H7 (cell line): ENCODE data around the gene GNAI1. TPM values are rescaled to one million over a fixed set of nuclear protein-coding genes. Genes with fewer than 3 reads are reported as not detected.

Experiments
- DNase-seq: peaks from one replicate; pipeline ENCODE4 v3.0.0; 2012
- H3K27me3 ChIP-seq: 2 replicates; pipeline ENCODE4 v1.6.0; 2011; ENCODE audit warnings: mild to moderate bottlenecking, low read length; ENCODE audit not compliant: control insufficient read depth, insufficient read depth
- H3K36me3 ChIP-seq: replicated peaks from 2 replicates; pipeline ENCODE4 v1.5.1; 2011; ENCODE audit warnings: low read length; ENCODE audit not compliant: control insufficient read depth, insufficient read depth
- H3K4me3 ChIP-seq: 2 replicates; pipeline ENCODE4 v1.5.1; 2011; ENCODE audit warnings: low read depth, mild to moderate bottlenecking, control low read depth, low read length, moderate library complexity; ENCODE audit not compliant: insufficient read depth
- total RNA-seq: library from RNA; depleted of rRNA; stranded (reverse); fragments of >200 nt; shearing (Covaris generic); gene quantifications from 2 replicates; pipeline ENCODE4 v1.2.3, GENCODE V29; 2014

GNAI1 gene
- total RNA-seq, 1 experiment from 2014 or later, result 19.4 TPM

DNA sequence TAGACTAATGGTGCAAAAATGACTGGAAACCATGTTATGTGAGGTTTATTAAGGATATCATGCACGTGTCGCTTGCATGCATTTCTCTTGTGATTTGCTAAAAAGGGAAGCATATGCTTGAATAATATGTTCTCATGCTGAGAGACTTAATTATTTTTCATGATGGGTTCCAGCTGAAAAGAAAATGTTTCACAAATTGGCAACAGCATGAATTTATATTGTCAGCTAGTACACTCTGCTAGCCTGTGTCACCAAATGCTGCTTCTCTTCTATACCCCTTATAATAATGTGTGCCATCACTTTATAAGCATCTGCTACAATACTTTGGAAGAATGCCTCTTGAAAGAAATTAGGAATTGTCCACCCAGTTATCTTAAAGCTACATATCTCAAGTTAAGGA, 63.0 kb downstream of the GNAI1 start:
- no peak overlapping the region for H3K4me3 ChIP-seq
- H3K27me3 ChIP-seq, result no peaks in the 10 kb centered on the region
- DNase-seq, result no peak
- H3K36me3 ChIP-seq, result no peaks in the 10 kb centered on the region

- no peak for DNase-seq
- no peaks in the 10 kb centered on the region for H3K36me3 ChIP-seq
- no peaks in the 10 kb centered on the region for H3K27me3 ChIP-seq
- no peak overlapping the region for H3K4me3 ChIP-seq
Observed at GRCh38 chr7:80199051-80199450, 64.4 kb downstream of the GNAI1 start.

- no peaks in the 10 kb centered on the region for H3K36me3 ChIP-seq
- H3K27me3 ChIP-seq, result no peaks in the 10 kb centered on the region
- H3K4me3 ChIP-seq, result no peak overlapping the region
- no peak for DNase-seq
Observed at GRCh38 chr7:80204454-80204853, 69.8 kb downstream of the GNAI1 start.

DNA sequence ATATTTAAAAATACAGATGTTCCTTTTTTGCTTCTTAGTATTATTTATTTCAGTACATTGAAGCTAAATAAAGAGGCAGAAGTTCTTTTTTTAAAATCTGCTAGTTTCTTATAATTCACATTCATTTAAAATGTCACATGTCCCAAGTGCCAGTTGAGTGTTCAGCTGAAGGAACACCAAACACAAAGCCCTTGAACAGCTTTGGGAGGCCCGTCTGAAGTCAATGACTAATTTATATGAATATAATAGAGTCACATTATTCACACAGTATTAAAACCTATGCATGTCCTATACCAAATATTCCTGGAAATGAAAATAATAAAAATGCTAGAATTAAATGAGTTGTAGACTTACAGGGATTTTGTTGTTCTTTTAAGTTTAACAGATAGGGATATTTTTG, 70.3 kb downstream of the GNAI1 start:
- no peaks in the 10 kb centered on the region for H3K27me3 ChIP-seq
- H3K4me3 ChIP-seq, result no peak overlapping the region
- H3K36me3 ChIP-seq, result no peaks in the 10 kb centered on the region
- DNase-seq, result no peak

GRCh38 chr7:80206763-80207162, 72.1 kb downstream of the GNAI1 start:
- H3K4me3 ChIP-seq, result no peak overlapping the region
- DNase-seq, result no peak
- H3K36me3 ChIP-seq, result no peaks in the 10 kb centered on the region; the same call in 1 of the 2 replicates
- H3K27me3 ChIP-seq, result no peaks in the 10 kb centered on the region

DNA sequence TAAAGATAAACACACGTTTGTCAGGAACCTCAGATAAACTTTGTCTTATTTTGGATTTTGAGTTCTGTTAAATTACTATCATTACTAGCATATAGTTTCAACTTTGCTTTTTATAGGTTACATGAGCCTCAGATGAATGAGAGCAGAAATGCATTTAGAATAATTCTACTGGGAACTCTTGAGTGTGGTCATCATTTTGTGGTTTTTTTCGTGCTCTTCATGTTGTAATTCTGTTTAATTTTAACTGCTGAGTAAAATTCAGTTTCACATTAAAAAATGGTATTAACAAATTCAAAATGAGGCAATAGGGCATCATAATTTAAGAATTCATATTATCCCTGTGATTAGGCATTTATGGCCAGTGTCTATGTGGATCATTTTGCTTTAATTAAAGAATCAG, 72.9 kb downstream of the GNAI1 start:
- no peak for DNase-seq
- Histone ChIP-seq H3K36me3 (no peaks in the 10 kb centered on the region; the same call in 1 of the 2 replicates), H3K4me3 (no peak overlapping the region), H3K27me3 (no peaks in the 10 kb centered on the region)

GRCh38 chr7:80208700-80209099, 74.1 kb downstream of the GNAI1 start:
- H3K27me3 ChIP-seq, result no peaks in the 10 kb centered on the region
- no peaks in the 10 kb centered on the region; the same call in 1 of the 2 replicates for H3K36me3 ChIP-seq
- no peak overlapping the region for H3K4me3 ChIP-seq
- DNase-seq, result no peak

GRCh38 chr7:80210400-80210799, 75.8 kb downstream of the GNAI1 start:
- Histone ChIP-seq H3K36me3 (no peaks in the 10 kb centered on the region; the same call in 1 of the 2 replicates), H3K27me3 (no peaks in the 10 kb centered on the region), H3K4me3 (no peak overlapping the region)
- no peak for DNase-seq

GRCh38 chr7:80213814-80214213, 79.2 kb downstream of the GNAI1 start:
- Histone ChIP-seq H3K4me3 (no peak overlapping the region), H3K27me3 (no peaks in the 10 kb centered on the region), H3K36me3 (no peaks in the 10 kb centered on the region; the same call in none of the 2 replicates)
- DNase-seq, result no peak

DNA sequence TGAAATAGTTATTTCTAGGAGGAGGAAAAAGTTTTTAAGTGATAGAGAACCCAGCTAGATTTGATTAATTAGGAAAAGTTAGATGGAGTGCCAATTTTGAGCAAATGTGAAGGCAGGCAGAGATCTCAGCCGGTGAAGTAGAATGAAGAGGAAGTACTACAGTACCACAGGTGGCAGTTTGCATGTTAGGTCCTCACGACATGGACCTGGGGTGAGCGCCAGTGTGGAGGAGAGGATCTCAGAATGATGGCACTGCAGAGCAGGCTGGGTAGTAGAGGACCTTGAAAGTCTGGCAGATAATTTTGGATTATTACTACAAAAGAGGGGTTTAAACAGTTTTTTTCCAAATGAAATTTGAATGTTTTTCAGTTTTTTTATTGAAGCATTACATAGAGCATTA, 81.1 kb downstream of the GNAI1 start:
- no peaks in the 10 kb centered on the region; the same call in none of the 2 replicates for H3K36me3 ChIP-seq
- H3K27me3 ChIP-seq, result no peaks in the 10 kb centered on the region
- H3K4me3 ChIP-seq, result no peak overlapping the region
- DNase-seq, result no peak

DNA sequence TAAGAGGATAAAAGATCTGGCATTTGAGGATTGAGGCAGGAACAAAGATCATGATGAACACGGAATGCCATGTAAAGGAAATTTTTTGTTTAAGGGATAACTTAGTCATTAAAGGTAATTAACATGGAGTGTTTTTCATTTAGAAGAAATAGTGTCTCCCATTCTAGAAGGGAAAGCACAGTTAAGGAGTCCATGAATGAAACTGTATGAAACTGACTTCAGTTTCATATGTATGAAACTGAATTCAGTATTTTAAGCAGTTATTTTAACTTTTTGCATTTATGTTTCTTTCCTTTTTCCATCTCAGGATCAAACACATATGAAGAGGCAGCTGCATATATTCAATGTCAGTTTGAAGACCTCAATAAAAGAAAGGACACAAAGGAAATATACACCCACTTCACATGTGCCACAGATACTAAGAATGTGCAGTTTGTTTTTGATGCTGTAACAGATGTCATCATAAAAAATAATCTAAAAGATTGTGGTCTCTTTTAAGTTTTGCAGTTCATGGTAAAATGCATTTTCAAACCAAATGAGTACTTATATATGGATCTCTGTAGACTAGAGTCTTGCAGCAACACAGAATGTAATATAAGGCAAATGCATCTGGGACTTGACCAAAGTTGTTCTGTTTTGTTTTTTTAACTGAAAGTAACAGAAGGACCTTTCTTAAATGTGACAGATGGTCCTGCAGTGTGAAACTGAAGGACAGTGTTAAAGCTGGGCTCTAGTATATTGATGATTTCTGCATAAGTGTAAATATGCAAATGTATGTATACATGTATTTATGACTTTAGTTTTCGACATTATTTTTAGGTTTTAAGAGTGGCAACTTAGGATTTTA, 82.6 kb downstream of the GNAI1 start:
- DNase-seq, result no peak
- no peak overlapping the region for H3K4me3 ChIP-seq

GRCh38 chr7:80218723-80219122, 84.1 kb downstream of the GNAI1 start:
- H3K27me3 ChIP-seq, result no peaks in the 10 kb centered on the region
- no peak for DNase-seq
- no peak overlapping the region for H3K4me3 ChIP-seq
- no peaks in the 10 kb centered on the region; the same call in 1 of the 2 replicates for H3K36me3 ChIP-seq

More for the DNA sequence above, 82.6 kb downstream of the GNAI1 start:
- H3K36me3 ChIP-seq, result no peaks in the 10 kb centered on the region; the same call in 1 of the 2 replicates
- no peaks in the 10 kb centered on the region for H3K27me3 ChIP-seq

DNA sequence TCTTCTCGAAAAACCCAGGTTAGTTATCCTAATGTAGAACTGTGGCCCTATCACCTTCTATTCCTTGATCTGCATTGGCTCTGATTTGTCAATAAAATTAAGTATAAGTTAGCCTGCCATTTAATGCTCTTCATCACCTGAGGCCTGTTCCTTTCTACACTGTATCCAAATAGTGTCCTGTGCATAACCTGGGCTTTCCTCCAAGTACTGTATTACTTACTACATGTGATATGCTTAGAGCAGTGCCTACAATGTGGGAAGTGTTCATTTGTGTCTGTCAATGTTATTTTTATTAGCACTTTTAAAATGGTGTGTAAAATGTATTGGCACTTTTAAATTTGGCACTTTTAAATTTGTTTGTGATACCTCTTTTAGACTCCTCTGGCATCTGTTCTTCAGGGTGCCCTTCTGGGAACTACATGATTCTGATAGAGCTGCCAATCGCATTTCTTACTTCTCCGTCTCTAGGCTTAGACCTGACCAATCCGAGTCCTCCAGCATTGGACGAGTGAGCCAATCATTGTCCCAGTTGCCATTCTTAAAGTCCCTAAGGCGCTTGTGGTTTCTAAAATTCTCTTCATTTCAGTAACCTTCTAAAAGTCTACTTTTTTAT, 85.5 kb downstream of the GNAI1 start:
- H3K4me3 ChIP-seq, result no peak overlapping the region
- no peaks in the 10 kb centered on the region for H3K27me3 ChIP-seq

DNA sequence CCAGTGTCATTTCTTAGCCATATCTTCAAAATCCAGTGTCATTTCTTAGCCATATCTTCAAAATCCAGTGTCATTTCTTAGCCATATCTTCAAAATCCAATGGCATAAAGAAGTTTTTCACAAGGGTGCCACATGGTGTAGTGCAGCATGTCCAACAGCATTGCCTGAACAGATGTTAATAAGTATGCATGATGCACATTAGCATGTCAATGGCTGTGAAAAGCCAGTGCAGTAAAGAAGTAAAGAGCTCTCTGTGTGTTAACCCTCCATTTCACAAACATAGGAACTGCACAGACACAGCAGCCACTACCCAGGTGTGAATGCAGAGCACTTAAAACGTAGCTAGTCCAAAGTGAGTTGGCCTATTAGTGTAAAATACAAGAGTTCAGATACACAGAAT, 89.8 kb downstream of the GNAI1 start:
- Histone ChIP-seq H3K4me3 (no peak overlapping the region), H3K27me3 (no peaks in the 10 kb centered on the region), H3K36me3 (no peaks in the 10 kb centered on the region; the same call in 1 of the 2 replicates)
- no peak for DNase-seq

More for the DNA sequence above, 85.5 kb downstream of the GNAI1 start:
- no peak for DNase-seq
- H3K36me3 ChIP-seq, result no peaks in the 10 kb centered on the region; the same call in 1 of the 2 replicates

- DNase-seq, result no peak
- no peaks in the 10 kb centered on the region for H3K27me3 ChIP-seq
- H3K36me3 ChIP-seq, result no peaks in the 10 kb centered on the region
- H3K4me3 ChIP-seq, result no peak overlapping the region
Observed at GRCh38 chr7:80225361-80225760, 90.7 kb downstream of the GNAI1 start.
